ENCODE measurements around the gene ALG14.

GRCh38 chr1:94954263-94955220 lies 118.2 kb downstream of the ALG14 start:
- no peak for TF ChIP-seq CTCF (IDR thresholded peaks at IDR 0.05)
- TF ChIP-seq POLR2A (IDR thresholded peaks at IDR 0.05): no peak
